Stimulated activated naive B cell treated with anti-CD40 and anti-IgM and Interleukin-4, amounts not matched to agents 10 μg/mL and 1 μg/mL and 100 μg/mL, for 72 hours (primary cell): ENCODE measurements around the gene FHL5.
"Not testable (repeated sequence)": the region's sequence is repeated elsewhere in the genome, so short reads cannot be mapped to it uniquely, and the experiment has no call there.

ENCODE experiments used
- ATAC-seq, 2 donors: fragments of 150-1000 bp; cut with Tn5 transposase; replicated peaks; 2 replicates each; pipeline ENCODE4 v1.10.0; 2021; ENCODE audit warnings: moderate library complexity in 1 of 2
- DNase-seq: peaks from one replicate; pipeline ENCODE4 v3.0.0; 2021
- H3K27ac Mint-ChIP-seq: one replicate; pipeline ENCODE4 v1.8.0; 2022; ENCODE audit warnings: mild to moderate bottlenecking, mixed read lengths
- H3K27me3 Mint-ChIP-seq, 2 donors: one replicate each; pipeline ENCODE4 v1.8.0; 2022; ENCODE audit warnings: mixed read lengths in 2 of 2
- H3K36me3 Mint-ChIP-seq, 2 donors: one replicate each; pipeline ENCODE4 v1.8.0; 2022; ENCODE audit warnings: mixed read lengths in 2 of 2, mild to moderate bottlenecking in 1 of 2
- H3K4me1 Mint-ChIP-seq, 2 donors: one replicate each; pipeline ENCODE4 v1.8.0; 2022; ENCODE audit warnings: mixed read lengths in 2 of 2, mild to moderate bottlenecking in 1 of 2
- H3K4me3 Mint-ChIP-seq, 2 donors: one replicate each; pipeline ENCODE4 v1.8.0; 2022; ENCODE audit warnings: mild to moderate bottlenecking in 2 of 2, mixed read lengths in 2 of 2, moderate library complexity in 1 of 2
- H3K9me3 Mint-ChIP-seq, 2 donors: one replicate each; pipeline ENCODE4 v1.8.0; 2022; ENCODE audit warnings: mixed read lengths in 2 of 2, mild to moderate bottlenecking in 1 of 2

The FHL5 gene

DNA sequence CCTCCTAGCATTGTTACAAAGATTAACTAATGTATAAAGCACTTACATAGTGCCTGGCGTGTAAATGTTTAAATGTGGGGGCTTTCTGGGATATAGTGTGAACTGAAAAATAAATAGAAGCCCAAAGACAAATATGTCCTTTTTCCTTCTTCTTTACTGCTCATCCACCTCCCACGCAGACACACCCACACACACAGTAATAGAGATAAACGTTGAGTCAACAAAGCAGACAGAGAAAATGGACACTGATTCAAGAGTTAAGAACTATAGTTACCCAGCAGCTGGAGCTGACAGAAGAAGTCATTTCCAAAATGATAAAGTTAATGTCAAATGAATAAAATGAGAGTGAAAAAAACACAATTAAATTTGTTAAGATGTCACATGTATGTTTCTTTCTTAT, 68.3 kb downstream of the FHL5 start:
- Mint-ChIP-seq H3K4me3 (no peak overlapping the region), H3K27me3 (peaks cover 4 to 20% of the 10 kb centered on the region in 2 donors), H3K9me3 (no peaks in the 10 kb centered on the region), H3K27ac (no peak overlapping the region), H3K36me3 (no peaks in the 10 kb centered on the region), H3K4me1 (no peaks in the 10 kb centered on the region)
- no peak for ATAC-seq
- DNase-seq = no peak

GRCh38 chr6:96637979-96638378, 75.1 kb downstream of the FHL5 start:
- H3K9me3 Mint-ChIP-seq, H3K27ac Mint-ChIP-seq, H3K4me3 Mint-ChIP-seq, H3K36me3 Mint-ChIP-seq, H3K4me1 Mint-ChIP-seq, ATAC-seq, DNase-seq: not testable (repeated sequence)
- peaks cover 21 to 27% of the 10 kb centered on the region in 2 donors for H3K27me3 Mint-ChIP-seq

GRCh38 chr6:96645106-96645505, 82.2 kb downstream of the FHL5 start:
- Mint-ChIP-seq H3K4me1 (no peaks in the 10 kb centered on the region), H3K9me3 (no peaks in the 10 kb centered on the region), H3K27ac (no peak overlapping the region), H3K4me3 (no peak overlapping the region), H3K36me3 (no peaks in the 10 kb centered on the region), H3K27me3 (peaks cover 12 to 21% of the 10 kb centered on the region in 2 donors)
- ATAC-seq (no peak), DNase-seq (no peak)

- Mint-ChIP-seq H3K4me3 (no peak overlapping the region), H3K27ac (no peak overlapping the region), H3K36me3 (no peaks in the 10 kb centered on the region), H3K9me3 (no peaks in the 10 kb centered on the region), H3K27me3 (peaks cover 7 to 21% of the 10 kb centered on the region in 2 donors), H3K4me1 (peaks cover 5 to 6% of the 10 kb centered on the region in 2 donors)
- DNase-seq = no peak
- ATAC-seq = no peak
Measured at GRCh38 chr6:96649926-96650325, 87.0 kb downstream of the FHL5 start.

DNA sequence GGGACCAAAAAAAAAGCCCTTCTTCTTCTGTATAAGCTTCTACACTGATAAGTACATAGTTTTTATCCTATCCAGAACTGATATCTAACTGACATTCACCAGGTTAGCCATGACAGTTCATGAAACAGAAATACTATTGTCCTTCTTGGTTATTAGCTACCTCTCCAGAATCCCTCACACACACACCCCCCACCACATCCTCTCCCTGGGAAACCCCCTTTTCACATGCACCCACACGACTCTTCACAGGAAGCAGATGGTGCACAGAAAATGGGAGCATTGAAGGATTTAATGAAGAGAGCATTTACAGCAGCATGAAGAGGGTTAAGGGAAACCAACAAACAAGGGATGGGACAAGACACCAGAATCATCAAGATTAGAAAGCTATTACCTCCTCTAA, 88.9 kb downstream of the FHL5 start:
- H3K27me3 Mint-ChIP-seq = peaks cover 7 to 8% of the 10 kb centered on the region in 2 donors
- H3K4me3 Mint-ChIP-seq = no peak overlapping the region
- no peaks in the 10 kb centered on the region for H3K9me3 Mint-ChIP-seq
- no peak overlapping the region for H3K27ac Mint-ChIP-seq
- peak in 1 of 2 donors; percentile 83 for ATAC-seq
- H3K4me1 Mint-ChIP-seq = peaks cover 5 to 6% of the 10 kb centered on the region in 2 donors
- DNase-seq = no peak
- H3K36me3 Mint-ChIP-seq = no peaks in the 10 kb centered on the region

DNA sequence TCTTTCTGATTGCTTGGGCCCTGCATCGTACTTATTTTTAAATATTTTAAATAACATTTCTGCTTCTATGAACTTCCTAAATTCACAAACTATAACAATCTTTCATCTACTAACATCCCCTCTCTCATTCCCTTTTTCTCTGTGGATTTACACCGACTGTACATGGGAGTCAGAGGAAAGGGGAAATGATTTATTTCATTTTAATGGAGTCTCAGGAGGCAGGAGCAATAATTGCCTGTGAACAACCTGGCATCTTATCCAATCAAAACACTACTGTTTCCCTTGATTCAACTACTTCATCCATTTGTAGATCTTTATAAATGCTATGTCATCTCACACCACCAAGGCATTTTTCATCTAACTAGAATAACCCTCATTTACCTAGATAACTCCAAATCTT, 89.6 kb downstream of the FHL5 start:
- Mint-ChIP-seq H3K36me3 (no peaks in the 10 kb centered on the region), H3K27me3 (peaks cover 10 to 14% of the 10 kb centered on the region in 2 donors), H3K27ac (no peak overlapping the region), H3K4me3 (no peak overlapping the region), H3K9me3 (no peaks in the 10 kb centered on the region), H3K4me1 (peaks cover 5 to 6% of the 10 kb centered on the region in 2 donors)
- DNase-seq (no peak), ATAC-seq (no peak)

- Mint-ChIP-seq H3K27me3 (peaks cover 12 to 19% of the 10 kb centered on the region in 2 donors), H3K4me1 (peaks cover 5 to 6% of the 10 kb centered on the region in 2 donors), H3K27ac (no peak overlapping the region), H3K9me3 (no peaks in the 10 kb centered on the region), H3K4me3 (no peak overlapping the region), H3K36me3 (no peaks in the 10 kb centered on the region)
- no peak for ATAC-seq
- DNase-seq = no peak
Measured at GRCh38 chr6:96653181-96653580, 90.3 kb downstream of the FHL5 start.

GRCh38 chr6:96656567-96656966, 93.6 kb downstream of the FHL5 start:
- Mint-ChIP-seq H3K4me1 (peaks cover 5 to 6% of the 10 kb centered on the region in 2 donors), H3K27me3 (peaks cover 5 to 19% of the 10 kb centered on the region in 2 donors), H3K4me3 (no peak overlapping the region), H3K9me3 (peaks cover 1 to 2% of the 10 kb centered on the region in 2 donors), H3K36me3 (no peaks in the 10 kb centered on the region), H3K27ac (no peak overlapping the region)
- no peak for ATAC-seq
- no peak for DNase-seq

DNA sequence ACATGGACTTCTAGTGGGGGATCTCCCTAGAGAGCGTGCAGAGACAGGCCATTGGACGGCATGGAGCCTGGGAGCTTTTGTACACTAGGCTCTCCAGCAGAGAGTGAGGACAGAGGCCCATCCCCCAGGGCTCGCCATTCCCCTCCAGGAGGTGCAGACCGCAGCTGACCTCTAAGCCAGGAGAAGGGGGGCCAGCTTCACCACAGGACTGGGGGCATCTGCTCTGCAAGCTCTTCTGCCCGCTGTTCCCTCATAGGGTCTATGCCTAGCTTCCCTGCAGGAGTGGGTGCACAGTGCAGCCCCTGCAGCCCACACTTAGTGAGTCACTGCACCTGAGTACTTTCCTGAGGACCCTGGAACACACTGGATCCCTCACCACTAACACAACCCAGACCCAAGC, 94.4 kb downstream of the FHL5 start:
- H3K36me3 Mint-ChIP-seq = no peaks in the 10 kb centered on the region
- no peak overlapping the region for H3K27ac Mint-ChIP-seq

DNA sequence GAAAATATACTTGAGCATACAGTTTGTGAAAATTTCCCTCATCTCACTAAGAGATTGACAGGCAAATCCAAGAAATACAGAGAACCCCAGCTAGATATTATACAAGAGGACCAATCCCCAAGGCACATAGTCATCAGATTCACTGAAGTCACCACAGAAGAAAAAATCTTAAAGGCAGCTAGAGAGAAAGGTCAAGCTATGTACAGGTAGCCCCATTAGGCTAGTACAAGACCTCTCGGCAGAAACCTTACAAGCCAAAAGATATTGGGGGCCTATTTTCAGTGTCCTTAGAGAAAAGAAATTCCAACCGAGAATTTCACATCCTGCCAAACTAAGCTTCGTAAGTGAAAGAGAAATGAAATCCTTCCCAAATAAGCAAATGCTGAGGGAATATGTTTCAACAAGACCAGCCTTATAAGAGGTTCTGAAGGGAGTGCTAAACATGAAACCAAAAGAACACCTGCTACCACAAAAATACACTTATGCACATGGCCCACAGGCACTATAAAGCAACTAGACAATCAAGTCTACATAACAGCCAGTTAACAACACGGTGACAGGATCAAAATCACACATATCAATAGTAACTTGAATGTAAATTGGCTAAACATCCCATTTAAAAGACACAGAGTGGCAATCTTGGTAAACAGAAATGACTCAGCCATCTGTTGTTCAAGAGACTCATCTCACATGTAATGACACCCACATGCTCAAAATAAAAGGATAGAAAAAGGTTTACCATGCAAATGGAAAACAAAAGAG, 96.3 kb downstream of the FHL5 start:
- ATAC-seq = no peak
- Mint-ChIP-seq H3K4me3 (no peak overlapping the region), H3K27me3 (peaks cover 9 to 21% of the 10 kb centered on the region in 2 donors)

More for the DNA sequence above, 94.4 kb downstream of the FHL5 start:
- ATAC-seq (no peak), DNase-seq (no peak)
- H3K9me3 Mint-ChIP-seq = peaks cover 5 to 7% of the 10 kb centered on the region in 2 donors
- H3K4me1 Mint-ChIP-seq = no peaks in the 10 kb centered on the region
- peaks cover 6 to 21% of the 10 kb centered on the region in 2 donors for H3K27me3 Mint-ChIP-seq
- no peak overlapping the region for H3K4me3 Mint-ChIP-seq

More for the DNA sequence above, 96.3 kb downstream of the FHL5 start:
- no peaks in the 10 kb centered on the region for H3K4me1 Mint-ChIP-seq
- no peak overlapping the region for H3K27ac Mint-ChIP-seq
- DNase-seq = no peak
- no peaks in the 10 kb centered on the region for H3K36me3 Mint-ChIP-seq
- H3K9me3 Mint-ChIP-seq = peaks cover 11 to 12% of the 10 kb centered on the region in 2 donors
